GM19025 (cell line): ENCODE measurements around the gene GNG3.
A peak's percentile ranks its signal among the peaks of the same experiment; 100 is the strongest.
"Not testable (repeated sequence)": the region's sequence is repeated elsewhere in the genome, so short reads cannot be mapped to it uniquely, and the experiment has no call there.

Experiments
- ATAC-seq: cut with Tn5 transposase; IDR thresholded peaks from one replicate; pipeline ENCODE4 v1.9.1; 2021; ENCODE audit warnings: mild to moderate bottlenecking, low read depth, moderate library complexity; ENCODE audit not compliant: unreplicated experiment

GNG3 gene

DNA sequence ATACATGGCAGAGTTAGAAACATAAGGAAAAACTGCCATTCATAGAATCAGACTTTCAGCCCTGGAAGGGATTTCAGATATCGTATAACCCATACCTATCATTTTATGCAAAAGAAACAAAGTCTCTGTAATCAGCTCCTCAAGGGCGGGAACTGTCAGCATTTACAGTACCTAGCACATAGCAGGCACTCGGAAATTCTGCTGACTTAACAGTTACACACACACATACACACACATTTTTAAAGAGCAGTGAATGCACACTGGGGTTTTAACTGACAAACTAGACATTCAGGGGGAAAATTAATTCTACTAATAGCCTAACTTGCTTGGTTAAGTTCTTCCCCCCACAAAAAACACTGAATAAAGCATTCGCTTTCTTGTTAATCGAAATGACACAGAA lies 8.7 kb downstream of the GNG3 start:
- ATAC-seq = no peak

DNA sequence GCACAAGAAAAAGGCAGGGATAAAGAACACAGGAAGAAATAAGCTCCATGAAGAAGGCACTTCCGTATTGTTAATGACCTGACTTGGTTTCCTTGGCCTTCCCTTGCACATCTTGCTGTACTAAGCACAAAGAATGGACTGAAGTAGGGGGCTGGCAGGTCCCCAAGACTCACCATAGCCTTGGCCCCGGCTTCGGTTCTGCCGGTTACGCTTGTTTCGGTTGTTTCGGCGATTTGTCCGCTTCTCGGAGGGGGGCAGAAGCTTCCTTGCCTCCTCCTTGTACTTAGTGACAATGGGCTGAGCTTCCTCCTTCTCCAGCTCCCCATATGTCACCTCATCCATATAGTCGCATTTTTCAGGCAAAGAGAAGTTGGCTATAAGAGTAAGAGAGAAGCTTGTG lies 9.3 kb downstream of the GNG3 start:
- ATAC-seq = no peak

DNA sequence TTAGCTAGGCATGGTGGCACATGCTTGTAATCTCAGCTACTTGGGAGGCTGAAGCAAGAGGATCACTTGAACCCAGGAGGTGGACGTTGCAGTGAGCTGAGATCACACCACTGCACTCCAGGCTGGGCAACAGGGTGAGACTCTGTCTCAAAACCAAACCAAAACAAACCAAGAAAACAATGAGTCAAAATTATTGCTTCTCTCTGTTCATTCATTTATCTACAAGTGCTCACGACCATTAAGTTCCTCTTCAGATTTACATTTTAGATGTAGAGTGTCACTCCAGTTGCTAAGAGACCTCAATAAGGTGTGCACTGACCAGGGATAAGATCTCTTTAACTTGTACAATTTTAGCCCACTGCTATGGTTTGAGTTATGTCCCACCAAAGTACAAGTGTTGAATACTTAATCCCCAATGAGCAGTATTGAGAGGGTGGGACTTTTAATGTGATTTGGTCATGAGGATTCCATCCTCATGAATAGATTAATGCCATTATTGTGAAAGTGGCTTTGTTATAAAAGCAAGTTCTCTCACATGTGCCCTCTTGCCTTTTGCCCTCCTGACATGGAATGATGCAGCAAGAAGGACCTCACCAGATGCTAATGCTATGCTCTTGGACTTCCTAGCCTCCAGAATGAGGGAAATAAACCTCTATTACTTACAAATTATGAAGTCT lies 12.0 kb downstream of the GNG3 start:
- ATAC-seq = no peak

DNA sequence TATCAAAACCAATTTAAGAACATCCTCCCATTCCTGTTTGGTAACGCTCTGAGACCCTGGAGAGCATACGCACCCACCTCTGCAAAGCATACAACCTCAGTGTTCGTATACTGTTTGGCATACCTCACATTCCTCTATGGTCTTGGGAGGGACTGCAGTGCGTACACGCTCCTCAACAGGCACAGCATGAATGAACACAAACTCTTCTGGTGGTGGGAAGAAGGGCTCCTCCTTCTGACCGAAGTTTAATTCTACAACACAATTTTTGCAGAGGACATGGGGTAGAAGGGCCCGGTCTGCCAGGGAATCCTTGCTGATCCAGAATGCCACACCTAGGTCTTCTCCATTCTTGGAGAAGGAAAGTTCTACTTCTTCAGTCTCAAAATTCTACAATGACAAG lies 14.5 kb downstream of the GNG3 start:
- no peak for ATAC-seq

DNA sequence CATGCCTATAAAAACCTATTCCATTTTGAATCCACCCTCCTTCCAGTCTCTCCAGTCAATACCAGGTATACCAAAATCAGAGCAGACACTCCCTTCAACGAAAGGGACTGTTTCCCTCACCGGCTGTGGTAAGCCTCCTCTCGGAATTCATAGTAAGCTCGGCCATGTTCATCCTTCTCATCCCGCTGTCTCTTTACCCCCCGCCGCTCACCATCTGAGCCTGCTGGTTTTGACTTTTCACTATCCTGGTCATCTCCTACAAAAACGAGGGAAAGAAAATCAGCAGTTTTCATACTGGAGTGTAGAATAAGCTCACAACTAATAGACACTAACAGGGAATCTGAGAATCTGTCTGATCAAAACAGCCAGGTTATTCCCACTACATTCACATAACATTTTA lies 16.7 kb downstream of the GNG3 start:
- ATAC-seq = no peak

DNA sequence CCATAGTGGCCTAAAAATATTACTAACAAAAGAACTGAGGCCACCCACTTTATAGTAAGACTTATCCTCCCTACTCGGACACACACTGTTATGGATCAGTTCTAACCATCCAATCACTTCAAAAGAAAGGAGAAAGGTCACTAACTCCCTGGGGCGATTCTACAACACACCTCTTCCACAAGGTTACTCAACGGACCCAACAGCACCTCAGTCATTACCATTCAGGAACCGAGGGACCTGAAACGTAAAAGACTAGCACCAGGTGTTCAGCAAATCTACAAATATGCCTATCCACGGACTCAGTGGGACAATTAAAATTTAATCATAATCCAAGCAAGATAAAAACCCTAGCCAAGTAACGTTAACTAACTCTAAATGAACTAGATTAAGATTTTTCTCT lies 18.2 kb downstream of the GNG3 start:
- no peak for ATAC-seq

DNA sequence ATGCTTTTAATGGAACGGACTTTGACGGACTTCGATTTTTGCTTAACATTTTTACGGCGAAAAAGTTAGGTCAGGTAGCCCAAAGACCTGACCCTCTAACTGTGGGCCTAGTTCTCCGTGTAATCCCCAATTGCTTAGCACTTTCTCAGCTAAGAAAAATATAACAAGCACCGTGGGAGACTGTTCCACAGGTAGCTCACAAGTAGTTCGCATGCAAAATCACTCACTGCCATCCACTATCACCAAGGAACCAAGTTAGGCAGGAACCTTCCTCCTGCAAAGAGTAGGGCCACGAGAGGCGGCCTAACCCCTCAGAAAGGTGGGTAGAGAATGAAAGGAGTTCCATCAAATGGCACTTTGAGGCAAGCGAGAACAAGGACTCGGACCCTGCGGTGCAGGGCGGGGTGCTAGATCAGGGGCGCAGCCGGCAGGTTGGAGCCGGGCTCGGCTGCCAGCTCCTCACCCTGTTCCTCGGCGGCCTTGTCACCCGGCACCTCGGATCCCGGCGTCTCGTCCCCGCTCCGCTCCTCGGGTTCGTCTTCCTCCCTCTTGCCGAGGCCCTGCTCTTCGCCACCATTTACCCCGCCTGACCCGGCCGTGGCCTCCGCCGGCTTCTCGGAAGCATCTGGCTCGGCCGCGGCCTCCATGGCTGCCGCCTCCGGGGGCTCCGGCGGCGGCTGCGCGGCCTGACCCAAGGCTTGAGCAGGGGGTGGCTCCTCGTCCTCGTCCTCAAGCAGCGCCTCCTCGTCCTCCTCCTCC lies 18.9 kb downstream of the GNG3 start:
- no peak for ATAC-seq

DNA sequence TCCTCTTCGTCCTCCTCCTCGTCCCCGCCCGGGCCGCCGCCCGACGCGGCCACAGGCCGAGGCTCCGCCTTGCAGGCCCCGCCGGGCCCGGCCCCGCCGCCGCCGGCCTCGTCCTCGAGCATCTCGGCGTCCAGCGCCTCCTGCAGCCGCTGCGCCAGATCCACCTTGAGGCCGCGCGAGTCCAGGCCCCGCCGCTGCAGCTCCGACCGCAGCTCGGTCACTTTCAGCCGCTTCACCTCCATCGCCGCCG lies 19.4 kb downstream of the GNG3 start:
- no peak for ATAC-seq

DNA sequence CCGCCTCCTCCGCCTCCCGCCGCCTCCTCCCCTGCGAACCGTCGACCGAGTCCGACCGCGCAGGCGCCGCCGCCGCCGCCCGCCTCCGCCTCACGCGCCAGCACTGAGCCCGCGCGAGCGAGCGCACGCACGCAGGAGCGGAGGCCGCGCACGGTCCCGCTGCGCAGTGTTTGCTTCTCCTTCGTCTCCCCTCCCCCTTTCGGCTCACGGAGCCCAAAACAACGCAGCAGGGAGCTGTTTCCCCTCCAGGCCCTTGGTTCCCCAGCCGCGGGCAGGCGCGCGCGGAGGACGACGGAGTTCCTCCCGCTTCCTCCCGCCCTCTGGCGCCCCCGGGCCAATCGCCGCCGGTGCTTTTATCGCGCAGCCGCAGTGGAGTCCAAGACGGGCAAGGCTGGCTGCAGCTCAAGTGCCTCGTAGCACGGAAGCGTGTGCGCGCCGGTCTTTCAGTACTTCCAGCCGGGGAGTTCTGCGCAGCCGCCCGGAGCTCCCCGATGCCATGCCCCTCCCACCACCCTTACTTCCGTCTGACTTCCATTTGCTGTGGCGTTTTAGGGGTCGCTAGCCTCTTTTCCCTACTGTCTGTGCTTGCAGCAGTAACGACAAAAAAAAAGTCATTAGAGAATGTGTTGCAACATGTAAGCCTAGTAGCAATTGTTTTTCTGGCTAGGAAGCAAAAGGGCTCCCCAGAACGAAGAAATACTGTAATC lies 19.8 kb downstream of the GNG3 start, which contains the start of gene HNRNPUL2:
TSS of gene HNRNPUL2 (minus strand) at position 293 of the 707 bp plus-strand sequence. CDS start 301 bp downstream, outside the sequence.
- ATAC-seq = peak; percentile 58

DNA sequence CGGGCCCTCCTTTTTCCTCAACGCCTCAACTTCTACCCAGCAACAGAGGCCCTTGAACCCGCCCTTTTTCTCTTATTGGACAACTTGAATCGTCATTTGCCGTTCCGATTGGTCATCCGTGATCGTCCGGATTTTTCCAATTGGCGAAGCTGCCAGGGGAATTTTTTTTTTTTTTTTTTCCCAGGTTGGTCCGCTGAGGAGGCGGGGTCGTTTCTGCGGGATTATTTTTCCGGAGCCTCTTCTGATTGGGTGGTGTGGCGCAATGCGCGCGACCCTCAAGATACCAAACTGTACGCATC lies 20.3 kb downstream of the GNG3 start:
- peak; percentile 43 for ATAC-seq

DNA sequence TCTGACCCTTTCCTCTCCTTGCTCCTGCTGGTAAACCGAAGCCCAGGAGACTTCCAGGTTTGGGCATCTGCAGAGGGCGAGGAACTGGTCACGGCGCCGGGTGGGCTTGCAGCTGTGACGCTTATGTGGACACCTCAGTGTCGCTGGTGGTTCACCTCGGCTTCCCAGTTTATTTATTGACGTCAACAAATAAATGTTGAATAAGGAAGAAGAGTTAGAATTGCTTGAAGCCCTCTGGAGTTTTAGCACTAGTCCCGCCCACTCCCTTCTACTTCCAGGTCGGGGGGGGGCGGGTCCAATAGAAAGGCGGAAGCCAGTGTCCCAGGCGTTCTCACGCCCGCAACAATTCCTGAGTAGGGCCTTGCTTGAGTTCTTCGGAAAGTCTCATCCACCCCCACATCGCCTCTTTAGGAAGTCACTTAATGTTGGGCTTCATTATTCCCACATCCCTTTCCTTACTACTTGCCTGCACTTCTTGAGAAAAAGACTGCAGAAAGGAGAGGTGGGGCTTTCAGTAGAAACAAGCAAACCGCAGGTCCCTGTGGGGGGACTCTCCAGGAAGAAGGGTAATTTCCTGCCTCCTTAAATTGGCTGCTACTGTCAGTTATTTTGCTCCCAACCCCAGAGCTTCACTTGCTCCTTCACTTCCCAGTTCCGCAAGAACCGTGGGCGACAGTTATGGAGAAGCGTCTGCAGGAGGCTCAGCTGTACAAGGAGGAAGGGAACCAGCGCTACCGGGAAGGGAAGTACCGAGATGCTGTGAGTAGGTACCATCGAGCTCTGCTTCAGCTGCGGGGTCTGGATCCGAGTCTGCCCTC lies 20.9 kb downstream of the GNG3 start, which contains the start of gene TTC9C:
TSS of gene TTC9C (plus strand) at position 316 of the 818 bp plus-strand sequence. CDS start at position 679, 363 bp downstream.
- no peak for ATAC-seq

DNA sequence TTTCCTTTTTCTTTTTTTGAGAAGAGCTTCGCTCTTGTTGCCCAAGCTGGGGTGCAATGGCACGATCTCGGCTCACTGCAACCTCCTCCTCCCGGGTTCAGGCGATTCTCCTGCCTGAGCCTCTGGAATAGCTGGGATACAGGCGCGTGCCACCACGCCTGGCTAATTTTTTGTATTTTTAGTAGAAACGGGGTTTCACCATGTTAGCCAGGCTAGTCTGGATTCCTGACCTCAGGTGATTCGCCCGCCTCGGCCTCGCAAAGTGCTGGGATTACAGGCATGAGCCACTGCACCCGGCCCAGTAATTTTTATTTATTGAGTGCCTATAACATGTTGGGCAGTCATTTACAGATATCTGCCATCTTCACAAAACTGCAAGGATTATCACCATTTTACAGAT lies 22.6 kb downstream of the GNG3 start:
- not testable (repeated sequence) for ATAC-seq

DNA sequence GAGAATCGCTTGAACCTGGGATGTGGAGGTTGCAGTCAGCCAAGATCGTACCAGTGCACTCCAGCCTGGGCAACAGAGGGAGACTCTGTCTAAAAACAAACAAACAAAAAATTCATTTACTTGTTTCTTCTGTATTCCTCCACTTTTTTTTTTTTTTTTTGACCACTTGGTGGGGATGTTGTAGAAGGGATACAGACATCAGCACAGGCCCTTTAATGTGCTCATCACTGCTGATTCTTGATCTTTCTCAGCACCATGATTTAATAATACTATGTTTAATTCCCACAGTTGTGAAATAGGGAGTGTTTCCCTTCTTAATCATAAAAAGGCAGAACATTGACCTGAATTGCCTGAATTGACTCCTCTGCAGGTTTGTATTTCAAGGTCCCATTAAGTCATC lies 25.4 kb downstream of the GNG3 start:
- no peak for ATAC-seq

DNA sequence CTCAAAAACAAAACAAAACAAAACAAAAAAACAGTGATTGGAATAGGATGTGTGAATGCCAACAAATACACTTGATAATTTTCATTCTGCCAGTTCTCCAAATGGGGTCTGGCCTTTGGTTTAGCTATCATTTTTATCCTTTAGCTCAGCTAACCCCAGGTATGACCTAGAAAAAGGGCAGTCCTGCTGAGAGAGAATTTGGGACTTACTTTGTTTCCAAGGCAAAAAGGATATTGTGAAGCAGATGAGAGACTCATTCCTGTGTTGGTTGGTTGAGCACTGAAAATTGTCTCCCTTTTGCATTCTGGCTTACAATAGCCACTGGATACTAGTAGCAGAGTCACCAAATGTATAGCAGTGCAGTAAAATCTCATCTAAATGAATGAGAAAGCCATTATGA lies 29.7 kb downstream of the GNG3 start:
- no peak for ATAC-seq

DNA sequence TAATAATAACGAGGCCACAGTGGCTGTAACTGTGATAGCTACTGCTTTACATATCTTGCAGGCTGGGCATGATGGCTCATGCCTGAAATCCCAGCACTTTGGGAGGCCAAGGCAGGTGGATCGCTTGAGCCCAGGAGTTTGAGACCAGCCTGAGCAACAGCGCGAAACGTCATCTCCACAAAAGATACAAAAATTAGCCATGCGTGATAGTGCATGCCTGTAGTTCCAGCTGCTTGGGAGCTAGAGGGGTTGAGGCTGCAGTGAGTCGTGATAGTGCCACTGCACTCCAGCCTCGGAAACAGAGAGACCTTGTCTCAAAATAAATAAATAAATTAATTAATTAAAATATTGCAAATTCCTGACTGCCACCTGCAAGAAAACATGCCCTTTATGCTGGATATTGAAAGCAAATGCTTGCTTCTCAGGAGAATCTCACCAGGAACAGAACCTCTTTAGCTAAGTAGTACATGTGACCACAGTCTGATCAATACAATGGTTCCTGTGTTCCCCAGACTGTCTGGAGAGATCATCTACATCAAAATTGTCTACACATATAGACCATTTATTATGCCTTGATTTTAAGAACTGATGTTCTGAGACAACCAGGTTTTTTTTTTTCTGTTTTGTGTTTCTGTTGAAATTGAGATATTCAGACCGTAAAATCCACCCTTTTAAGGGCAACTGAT lies 40.1 kb downstream of the GNG3 start:
- ATAC-seq = no peak

DNA sequence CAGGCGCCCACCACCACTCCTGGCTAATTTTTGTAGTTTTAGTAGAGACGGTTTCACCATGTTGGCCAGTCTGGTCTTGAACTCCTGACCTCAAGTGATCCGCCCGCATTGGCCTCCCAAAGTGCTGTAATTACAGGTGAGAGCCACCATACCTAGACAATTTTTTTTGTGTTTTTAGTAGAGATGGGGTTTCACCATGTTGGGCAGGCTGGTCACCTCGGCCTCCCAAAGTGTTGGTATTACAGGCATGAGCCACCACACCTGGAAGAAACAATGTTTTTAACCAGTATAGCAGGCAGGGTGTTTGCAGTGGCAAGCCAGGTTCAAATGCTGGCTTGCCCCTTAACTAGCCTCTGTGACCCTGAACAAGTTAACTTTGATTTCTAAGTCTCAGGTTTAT lies 42.5 kb downstream of the GNG3 start:
- ATAC-seq = not testable (repeated sequence)

DNA sequence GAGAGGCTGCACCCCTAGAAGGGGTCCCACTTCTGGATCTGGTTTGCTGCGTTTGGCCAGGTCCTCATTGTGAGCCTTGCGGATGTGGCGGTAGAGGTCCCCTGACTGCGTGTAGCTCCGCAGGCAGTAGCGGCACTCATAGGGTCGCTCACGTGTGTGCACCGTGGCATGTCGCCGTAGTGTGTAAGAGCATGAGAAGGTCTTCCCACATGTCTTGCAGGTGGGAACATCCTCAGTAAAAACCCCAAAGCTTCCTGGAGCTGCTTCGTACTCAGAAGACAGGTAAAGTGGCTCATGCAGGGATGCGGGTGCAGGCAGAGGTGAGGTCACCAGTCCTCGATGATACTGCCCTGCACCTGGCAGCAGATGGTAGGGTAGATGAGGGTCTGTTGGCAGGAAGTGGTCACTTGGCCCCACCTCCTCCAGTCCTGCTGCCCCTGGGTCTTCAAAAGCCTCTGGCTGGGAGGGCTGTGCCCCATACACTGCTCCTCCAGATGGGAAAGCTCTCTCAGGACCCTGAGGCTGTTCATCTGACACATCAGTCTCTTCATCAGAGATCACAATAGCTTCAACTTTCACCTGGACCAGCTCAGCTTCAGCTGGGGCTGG lies 44.8 kb downstream of the GNG3 start:
- ATAC-seq = no peak

DNA sequence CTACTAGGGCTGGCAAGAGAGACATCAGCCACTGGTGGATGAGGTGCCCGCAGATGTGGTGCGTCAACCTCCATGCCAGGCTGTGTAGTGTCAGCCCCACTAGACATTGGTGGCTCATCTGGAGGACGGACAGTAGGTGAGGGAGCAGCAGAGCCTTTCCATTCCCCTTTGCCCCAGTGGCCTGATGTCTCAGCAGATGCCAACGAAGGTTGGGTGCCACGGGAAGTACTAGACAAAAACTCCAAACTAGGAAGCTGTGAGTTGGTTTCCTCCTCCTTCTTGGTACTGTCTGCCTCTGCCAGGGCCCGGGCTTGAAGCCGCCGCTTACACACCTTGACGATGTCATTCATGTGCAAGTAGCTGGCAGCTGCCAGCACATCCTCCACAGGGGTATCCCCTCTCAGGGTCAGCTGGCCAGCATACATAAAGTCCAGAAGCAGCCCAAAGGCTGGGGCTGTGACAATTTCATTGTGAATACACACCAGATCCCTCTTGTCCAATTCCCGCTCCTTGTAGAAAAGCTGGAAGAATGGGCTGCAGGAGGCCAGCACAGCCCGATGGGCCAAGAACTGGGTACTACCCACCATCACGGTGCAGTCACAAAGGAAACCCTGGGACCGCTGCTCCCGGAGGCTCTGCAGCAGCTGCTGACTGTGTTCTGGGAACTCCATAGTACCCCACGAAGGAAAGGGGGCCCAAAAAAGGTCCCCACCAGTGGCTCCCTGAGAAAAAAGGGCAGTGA lies 45.7 kb downstream of the GNG3 start:
- ATAC-seq = no peak
